GM21825 (cell line): ENCODE results near the gene PHLDA2.

Source experiments
- ATAC-seq: cut with Tn5 transposase; IDR thresholded peaks from one replicate; pipeline ENCODE4 v1.9.1; 2021; ENCODE audit warnings: mild to moderate bottlenecking, moderate library complexity; ENCODE audit not compliant: unreplicated experiment

PHLDA2 gene

GRCh38 chr11:2929950-2930703 lies 907 bp upstream of the PHLDA2 start:
- peak; percentile 27 for ATAC-seq

- no peak for ATAC-seq
Measured at GRCh38 chr11:2929531-2929949, 320 bp upstream of the PHLDA2 start.

- no peak for ATAC-seq
Measured at GRCh38 chr11:2927851-2928604, 1.2 kb downstream of the PHLDA2 start.

GRCh38 chr11:2927121-2927800 lies 2.0 kb downstream of the PHLDA2 start:
- ATAC-seq = no peak

- ATAC-seq = no peak
Measured at GRCh38 chr11:2926611-2927051, 2.6 kb downstream of the PHLDA2 start.

GRCh38 chr11:2924821-2925675 lies 4.2 kb downstream of the PHLDA2 start:
- ATAC-seq = no peak

- no peak for ATAC-seq
Measured at GRCh38 chr11:2924381-2924780, 4.8 kb downstream of the PHLDA2 start.

- no peak for ATAC-seq
Measured at GRCh38 chr11:2923446-2924375, 5.5 kb downstream of the PHLDA2 start.

- ATAC-seq = no peak
Measured at GRCh38 chr11:2922655-2923054, 6.6 kb downstream of the PHLDA2 start.

- ATAC-seq = no peak
Measured at GRCh38 chr11:2921742-2922493, 7.3 kb downstream of the PHLDA2 start.

- no peak for ATAC-seq
Measured at GRCh38 chr11:2921261-2921660, 8.0 kb downstream of the PHLDA2 start.

- ATAC-seq = no peak
Measured at GRCh38 chr11:2920343-2920742, 8.9 kb downstream of the PHLDA2 start.

GRCh38 chr11:2919837-2920236 lies 9.4 kb downstream of the PHLDA2 start:
- ATAC-seq = no peak

GRCh38 chr11:2919188-2919587 lies 10.0 kb downstream of the PHLDA2 start:
- ATAC-seq = no peak

- ATAC-seq = no peak
Measured at GRCh38 chr11:2917842-2918490, 11.3 kb downstream of the PHLDA2 start.

- no peak for ATAC-seq
Measured at GRCh38 chr11:2916892-2917645, 12.2 kb downstream of the PHLDA2 start.

GRCh38 chr11:2916114-2916891 lies 12.9 kb downstream of the PHLDA2 start:
- ATAC-seq = no peak
